ENCODE measurements around the gene PCNX2.

DNA sequence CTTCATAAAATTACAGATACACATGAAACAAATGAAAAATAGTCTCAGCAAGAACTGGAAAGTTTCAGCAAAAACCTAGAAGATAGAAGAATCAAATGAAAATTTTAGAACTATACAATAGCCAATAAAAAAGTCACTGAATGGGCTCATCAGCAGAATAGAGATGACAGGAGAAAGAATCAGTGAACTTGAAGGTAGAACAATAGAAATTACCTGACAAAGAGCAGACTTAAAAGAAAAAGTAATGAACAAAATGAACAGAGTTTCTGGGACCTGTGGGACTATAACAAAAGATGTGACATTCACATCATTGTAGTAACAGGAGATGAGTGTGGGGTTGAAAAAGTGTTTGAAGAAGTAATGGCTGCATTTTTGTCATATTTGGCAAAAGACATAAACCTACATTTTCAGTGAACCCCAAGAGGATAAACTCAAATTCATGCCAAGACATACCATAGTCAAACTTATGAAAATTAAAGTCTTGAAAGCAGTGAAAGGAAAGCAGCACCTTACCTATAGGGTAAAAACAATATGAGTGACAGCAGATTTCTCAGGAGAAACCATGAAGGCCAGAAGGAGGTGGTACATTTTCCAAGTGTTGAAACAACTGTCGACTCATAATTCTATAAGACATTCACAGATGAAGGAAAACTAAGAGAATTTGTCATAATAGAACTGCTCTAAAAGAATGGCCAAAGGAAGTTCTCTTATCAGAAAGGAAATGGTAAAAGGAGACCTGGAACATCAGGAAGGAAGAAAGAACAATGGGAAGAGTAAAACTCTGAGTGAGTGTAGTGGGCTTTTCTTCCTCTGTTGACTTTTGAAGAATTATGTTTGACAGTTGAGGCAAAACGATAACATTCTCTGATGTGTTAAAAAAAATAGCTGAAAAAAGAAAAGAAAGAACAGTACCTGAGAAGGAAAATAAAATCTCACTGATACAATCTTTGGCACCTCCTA lies 321.6 kb downstream of the PCNX2 start:
- TF ChIP-seq, protein P1, sequence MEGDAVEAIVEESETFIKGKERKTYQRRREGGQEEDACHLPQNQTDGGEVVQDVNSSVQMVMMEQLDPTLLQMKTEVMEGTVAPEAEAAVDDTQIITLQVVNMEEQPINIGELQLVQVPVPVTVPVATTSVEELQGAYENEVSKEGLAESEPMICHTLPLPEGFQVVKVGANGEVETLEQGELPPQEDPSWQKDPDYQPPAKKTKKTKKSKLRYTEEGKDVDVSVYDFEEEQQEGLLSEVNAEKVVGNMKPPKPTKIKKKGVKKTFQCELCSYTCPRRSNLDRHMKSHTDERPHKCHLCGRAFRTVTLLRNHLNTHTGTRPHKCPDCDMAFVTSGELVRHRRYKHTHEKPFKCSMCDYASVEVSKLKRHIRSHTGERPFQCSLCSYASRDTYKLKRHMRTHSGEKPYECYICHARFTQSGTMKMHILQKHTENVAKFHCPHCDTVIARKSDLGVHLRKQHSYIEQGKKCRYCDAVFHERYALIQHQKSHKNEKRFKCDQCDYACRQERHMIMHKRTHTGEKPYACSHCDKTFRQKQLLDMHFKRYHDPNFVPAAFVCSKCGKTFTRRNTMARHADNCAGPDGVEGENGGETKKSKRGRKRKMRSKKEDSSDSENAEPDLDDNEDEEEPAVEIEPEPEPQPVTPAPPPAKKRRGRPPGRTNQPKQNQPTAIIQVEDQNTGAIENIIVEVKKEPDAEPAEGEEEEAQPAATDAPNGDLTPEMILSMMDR (IDR thresholded peaks at IDR 0.05) = no peak
- no peak for TF ChIP-seq ZSCAN18 (CRISPR knock-in tag; IDR thresholded peaks at IDR 0.05)
- TF ChIP-seq, protein P2, sequence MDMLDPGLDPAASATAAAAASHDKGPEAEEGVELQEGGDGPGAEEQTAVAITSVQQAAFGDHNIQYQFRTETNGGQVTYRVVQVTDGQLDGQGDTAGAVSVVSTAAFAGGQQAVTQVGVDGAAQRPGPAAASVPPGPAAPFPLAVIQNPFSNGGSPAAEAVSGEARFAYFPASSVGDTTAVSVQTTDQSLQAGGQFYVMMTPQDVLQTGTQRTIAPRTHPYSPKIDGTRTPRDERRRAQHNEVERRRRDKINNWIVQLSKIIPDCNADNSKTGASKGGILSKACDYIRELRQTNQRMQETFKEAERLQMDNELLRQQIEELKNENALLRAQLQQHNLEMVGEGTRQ (CRISPR knock-in tag; IDR thresholded peaks at IDR 0.05) = no peak

Measured in WTC11 (cell line).